GM23248 (cell line): Measurements from ENCODE around the gene GID4.

ENCODE experiments used
- EZH2 ChIP-seq: fragments of 200-600 bp; sonication (generic); IDR thresholded peaks from 2 replicates; pipeline ENCODE4 v1.6.1; 2018; ENCODE audit warnings: antibody characterized with exemption, mild to moderate bottlenecking; ENCODE audit not compliant: insufficient read depth, poor library complexity, severe bottlenecking
- EZH2phosphoT487 ChIP-seq: fragments of 200-600 bp; sonication (generic); IDR thresholded peaks from 2 replicates; pipeline ENCODE4 v1.6.1; 2018; ENCODE audit warnings: antibody characterized with exemption, moderate library complexity, mild to moderate bottlenecking, low read depth; ENCODE audit not compliant: insufficient read depth

- TF ChIP-seq EZH2 (no peak), EZH2phosphoT487 (no peak)
Measured at GRCh38 chr17:18002171-18002570, 37.0 kb upstream of the GID4 start.
